HS-5 (cell line): ENCODE results near the gene PSTPIP2.
"Not testable (repeated sequence)": the region's sequence is repeated elsewhere in the genome, so short reads cannot be mapped to it uniquely, and the experiment has no call there.

ENCODE experiments used
- DNase-seq: peaks from one replicate; pipeline ENCODE4 v3.0.0-alpha.2; 2012; ENCODE audit warnings: low read depth

PSTPIP2 gene

DNA sequence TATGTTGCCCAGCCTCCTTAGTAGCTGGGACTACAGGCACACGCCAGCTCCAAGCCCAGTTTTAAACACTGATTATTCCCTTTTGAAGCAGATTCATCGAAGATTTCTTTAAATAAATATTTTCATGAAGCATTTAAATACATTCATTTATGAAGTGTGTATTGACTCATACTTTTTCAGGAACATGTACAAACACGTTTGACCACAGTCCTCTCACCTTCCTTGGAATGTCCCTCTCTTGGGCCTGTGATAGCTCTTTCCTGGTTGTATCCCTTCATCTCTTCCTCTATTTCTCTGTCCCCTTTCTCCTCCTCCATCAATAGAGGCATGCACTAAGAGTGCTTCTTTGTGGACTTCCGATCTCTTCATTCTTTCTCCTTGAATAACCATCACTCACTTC lies 2.5 kb downstream of the PSTPIP2 start:
- no peak for DNase-seq

DNA sequence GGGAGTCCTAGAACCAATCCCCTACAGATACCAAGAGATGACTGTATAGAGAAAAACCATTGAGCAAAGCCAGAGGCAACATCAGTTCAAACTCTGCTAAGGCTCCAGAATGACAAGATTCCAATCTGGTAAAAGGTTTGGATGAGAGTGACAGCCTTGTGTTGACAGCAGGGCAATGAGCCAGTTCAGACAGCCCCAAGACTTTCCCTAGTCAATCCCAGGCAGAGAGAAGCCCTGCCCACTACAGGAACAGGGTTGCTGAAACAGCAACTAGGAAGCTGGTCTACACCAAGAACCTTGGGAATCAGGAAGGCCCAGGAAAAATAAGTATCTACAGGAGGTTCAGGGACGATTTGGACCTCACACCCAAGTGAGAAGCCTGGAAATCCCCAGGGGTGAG lies 3.3 kb downstream of the PSTPIP2 start:
- DNase-seq: no peak

DNA sequence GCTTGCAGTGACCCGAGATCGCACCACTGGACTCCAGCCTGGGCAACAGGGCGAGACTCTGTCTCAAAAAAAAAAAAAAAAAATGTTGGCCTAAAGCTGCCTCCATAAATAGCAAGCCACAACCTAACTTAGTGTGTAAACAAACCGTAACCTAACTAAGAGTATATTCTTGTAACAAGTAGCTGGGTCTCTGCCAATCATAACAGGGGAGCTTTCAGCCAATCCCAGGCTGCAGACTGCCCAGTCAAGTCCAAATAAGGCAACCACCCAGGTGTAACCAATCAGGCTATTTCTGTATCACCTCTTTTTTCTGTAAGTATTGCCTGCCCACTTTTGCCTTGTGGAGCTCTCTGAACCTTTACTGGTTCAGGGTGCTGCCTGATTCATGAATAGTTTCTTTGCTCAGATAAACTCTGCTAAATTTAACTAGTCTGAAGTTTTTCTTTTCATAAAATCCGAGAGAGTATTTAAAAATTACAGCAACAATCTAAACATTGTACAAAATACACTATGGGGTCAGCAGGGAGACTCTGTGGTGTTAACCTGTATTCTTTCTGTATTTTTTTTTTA lies 4.5 kb downstream of the PSTPIP2 start:
- no peak for DNase-seq

DNA sequence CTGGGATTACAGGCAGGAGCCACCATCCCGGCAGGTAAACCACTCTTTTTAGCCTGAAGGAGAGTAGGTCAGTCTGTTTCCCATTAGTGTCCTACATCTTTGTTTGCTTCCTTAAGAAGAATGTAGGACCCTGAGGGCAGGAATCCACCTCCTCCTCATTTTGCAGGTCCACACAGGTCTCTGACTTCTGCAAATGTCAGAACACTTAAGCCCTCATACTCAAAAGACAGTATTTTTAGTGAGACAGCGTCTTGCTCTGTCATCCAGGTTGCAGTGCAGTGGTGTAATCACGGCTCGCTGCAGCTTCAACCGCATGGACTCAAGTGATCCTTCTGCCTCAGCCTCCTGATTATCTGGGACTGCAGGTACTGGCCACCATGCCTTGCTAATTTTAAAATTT lies 9.3 kb downstream of the PSTPIP2 start:
- no peak for DNase-seq

DNA sequence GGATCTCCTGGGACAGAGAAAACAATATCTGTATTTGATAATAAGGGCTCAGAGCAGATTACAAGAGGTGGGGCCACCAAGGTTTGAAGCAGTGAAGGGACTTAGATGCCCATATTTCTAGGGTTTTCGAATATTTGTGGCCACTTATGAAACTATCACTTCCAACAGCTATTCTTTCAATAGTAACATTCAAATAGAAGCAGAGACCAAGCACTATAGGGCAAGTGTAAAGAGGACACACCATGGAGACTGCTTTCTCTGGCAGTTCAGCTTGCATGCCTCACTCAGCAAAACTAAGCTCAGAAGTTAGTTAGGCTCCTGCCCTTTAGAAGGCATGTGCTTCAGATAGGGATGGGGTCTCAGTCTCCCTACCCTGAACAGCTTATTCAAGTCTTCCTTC lies 10.3 kb downstream of the PSTPIP2 start:
- DNase-seq: no peak

DNA sequence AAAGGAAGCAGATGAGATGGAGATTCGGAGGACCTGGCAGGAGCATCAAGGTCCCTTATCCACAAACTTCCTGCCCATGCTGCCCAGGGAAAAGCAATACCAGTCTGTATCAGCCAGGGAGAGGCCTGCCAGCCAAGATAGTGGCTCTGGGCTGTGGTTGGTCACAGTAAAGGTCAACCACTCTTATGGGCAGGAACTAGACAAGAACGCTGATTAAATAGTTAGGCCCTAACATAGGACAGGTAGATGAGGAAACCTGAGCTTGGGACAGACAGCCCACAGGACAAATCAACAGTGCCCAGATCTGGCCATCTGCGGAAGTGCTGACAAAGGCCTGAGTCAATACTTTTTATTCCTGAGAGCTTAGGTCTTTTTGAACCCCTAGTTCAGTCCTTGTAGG lies 10.7 kb downstream of the PSTPIP2 start:
- no peak for DNase-seq

DNA sequence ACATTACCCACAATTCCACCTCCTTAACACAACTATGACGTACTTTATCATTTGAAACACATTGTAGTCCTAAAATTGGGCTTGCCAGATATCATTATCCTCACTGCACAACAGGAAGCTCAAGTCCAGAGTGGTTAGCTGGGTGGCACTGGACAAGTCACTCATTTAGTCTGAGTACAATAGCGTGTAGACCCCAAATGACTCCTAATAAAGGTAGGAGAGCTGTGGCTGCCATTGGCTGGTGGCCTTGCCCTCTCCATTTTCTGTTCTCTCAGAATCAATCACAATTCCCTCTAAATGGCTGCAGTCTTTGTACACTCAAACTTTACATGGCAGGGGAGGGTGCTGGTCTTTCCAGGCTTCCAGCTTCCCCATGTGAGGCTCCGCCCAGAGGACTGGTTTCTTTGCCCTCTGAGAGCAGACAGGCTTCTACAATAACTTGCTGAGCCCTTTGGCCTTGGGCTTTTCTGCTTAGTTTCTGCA lies 11.7 kb downstream of the PSTPIP2 start:
- DNase-seq: no peak

DNA sequence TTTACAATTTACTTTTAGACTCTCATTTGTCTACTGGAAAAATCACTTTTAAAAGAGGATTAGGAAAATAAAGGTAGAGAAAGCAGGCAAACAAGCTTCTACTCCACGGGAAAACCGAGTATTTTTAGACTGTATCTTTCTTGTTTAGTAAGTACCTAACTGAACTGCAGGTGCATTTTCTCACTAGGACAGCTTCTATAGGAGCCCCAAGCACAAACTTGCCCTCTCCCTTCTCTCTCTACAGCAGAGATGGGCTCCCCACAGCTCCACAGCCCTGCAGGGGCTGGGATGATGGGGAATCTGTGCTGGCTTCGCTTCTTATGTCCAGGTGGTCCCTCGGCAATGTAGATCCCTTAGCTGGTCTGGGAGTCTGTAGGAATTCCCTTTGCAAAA lies 16.2 kb downstream of the PSTPIP2 start:
- DNase-seq: no peak

DNA sequence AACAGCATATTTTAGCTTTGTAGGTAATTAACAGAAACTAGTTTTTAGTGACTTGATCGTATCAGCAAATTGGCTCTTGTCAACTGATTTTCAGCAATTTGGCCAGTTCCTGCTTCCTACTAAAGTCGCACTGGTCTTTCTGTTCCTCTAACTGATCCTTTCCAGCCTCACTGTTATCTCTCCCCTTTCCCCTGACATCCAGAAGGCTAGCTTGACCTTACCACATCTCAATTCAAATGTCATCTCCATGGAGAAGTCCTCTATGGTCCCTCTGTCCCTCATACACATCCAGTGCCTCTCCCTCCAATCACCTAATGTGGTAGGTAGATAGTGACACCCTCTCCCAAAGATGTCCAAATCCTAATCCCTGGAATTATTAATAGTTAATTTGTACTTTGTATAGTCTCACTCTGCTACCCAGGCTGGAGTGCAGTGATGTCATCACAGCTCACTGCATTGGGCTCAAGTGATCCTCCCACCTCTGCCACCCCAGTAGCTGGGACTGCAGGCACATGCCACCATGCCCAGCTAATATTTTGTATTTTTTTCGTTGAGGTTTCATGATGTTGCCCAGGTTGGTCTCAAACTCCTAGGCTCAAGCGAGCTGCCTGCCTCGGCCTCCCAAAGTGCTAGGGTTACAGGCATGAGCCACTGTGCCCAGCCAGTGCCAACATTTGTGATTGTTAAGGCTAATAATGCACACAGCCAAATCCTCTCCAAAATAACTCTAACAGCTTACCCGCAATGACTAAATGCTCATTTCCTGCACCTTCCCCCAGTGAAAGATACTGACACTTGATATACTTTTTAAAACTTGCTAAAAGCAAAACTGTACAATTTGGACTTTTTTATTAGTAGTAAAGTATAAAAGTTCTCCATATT lies 16.9 kb downstream of the PSTPIP2 start:
- DNase-seq: no peak

DNA sequence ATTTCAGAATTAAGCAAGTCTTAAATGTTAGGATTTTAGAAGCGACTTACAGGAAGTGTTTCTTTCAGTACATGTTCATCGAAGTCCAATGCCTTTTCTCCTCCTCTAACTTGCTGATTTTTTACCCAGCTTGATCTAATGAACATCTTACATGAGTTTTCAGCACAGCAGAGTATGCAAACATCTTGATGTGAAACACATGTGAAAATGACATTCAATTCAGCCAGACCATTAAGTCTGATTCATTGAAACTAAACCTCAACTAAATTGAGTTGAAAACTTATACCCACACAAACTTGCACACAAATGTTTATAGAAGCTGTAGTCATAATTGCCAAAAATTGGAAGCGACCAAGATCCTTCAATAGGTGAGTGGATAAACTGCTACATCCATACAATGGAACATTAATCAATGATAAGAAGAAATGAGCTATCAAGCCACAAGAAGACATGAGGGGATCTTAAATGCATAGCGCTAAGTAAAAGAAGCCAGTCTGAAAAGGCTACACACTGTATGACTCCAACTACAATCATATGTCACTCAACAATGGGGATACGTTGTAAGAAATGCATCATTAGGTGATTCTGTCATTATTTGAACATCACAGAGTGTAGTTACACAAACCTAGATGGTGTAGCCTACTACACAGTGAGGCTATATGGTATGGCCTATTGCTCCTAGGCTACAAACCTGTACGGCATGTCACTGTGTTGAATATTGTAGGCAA lies 18.5 kb downstream of the PSTPIP2 start:
- no peak for DNase-seq

DNA sequence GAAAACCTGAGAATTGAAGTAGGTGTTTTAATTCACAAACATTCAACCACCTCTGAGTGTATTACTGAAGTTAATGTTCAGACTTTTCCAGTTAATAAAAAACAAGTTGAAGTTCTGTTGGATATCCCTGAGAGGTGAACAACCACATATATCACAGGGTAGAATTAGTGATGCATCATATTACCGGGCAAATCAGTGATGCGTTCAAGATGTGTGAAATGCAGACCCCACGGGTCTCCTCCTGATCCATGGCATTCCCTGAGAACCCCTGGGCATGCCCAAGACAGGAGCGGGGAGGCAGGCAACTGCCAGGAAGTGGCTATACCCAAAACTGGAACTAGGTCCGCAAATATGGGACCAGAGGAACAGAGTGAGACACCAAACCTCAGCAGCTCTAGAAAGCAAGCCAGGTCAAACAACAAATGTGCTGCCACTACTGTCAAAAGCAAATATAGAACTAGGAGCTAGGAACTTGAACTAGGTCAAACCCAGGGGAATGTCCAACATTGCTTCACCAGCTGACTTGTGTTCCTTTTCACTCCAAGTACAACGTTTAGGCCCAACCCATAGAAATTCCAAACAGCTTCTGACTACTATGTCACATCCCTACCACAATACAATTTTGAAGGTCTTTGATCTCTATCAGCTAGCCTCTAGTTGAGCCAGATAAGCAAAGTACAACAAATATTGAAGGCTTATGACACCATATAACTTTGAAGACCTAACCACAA lies 20.2 kb downstream of the PSTPIP2 start:
- DNase-seq: no peak

DNA sequence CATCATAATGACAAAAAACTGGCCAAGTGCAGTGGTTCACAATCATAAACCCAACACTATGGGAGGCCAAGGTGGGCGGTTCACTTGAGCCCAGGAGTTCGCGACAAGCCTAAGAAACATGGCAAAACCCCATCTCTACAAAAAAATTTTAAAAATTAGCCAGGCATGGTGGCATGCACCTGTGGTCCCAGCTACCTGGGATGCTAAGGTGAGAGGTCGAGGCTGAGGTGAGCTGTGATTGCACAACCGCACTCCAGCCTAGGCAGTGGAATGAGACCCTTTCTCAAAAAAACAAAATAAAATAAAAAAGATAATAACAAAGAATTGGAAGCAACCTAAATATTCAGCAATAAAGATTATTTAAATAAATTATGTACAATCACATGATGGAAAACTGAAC lies 21.8 kb downstream of the PSTPIP2 start:
- no peak for DNase-seq

DNA sequence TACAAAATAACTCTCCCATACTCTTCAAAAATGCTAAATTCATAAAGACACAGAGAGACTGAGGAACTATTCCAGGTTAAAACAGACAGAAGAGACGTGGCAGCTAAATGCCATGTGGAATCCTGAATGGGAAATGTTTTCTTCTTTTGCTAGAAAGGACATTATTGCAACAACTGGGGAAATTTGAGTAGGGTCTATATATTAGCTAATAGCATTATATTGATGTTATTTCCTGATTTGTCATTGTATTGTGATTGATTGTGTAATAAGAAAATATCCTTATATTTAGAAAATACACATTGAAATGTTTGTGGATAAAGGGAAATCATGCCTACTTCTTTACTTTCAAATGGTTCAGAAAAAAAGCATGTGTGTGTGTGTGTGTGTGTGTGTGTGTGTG lies 23.4 kb downstream of the PSTPIP2 start:
- DNase-seq: no peak

DNA sequence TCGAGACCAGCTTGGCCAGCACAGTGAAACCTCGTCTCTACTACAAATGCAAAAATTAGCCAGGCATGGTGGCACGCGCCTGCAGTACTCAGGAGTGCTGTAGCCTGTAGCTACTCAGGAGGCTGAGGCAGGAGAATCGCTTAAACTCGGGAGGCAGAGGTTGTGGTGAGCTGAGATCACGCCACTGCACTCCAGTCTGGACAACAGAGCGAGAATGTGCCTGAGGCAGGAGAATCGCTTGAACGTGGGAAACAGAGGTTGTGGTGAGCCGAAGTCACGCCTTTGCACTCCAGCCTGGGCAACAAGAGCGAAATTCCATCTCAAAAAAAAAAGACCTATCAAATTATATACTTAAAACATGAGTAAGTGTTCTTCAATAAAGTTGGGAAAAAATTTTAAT lies 24.7 kb downstream of the PSTPIP2 start:
- DNase-seq: not testable (repeated sequence)

DNA sequence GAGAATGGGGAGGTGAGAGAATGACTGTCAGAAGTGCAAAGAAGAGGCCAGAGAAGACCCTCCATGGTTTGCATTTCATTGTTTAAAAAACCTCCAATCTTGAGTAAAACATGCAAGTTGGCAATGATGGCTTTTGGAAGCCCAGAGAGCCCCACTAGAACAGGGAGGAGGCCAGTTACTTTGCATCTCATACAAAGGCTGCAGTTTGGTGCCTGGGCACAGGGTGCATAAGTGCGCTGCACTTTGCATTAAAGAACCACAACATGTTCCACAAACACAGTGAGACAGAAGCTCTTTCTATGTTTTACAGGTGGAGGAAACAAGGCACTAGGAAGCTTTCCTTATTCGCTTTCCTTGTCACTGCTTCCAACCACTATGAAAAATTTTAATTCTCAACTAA lies 25.4 kb downstream of the PSTPIP2 start:
- no peak for DNase-seq

DNA sequence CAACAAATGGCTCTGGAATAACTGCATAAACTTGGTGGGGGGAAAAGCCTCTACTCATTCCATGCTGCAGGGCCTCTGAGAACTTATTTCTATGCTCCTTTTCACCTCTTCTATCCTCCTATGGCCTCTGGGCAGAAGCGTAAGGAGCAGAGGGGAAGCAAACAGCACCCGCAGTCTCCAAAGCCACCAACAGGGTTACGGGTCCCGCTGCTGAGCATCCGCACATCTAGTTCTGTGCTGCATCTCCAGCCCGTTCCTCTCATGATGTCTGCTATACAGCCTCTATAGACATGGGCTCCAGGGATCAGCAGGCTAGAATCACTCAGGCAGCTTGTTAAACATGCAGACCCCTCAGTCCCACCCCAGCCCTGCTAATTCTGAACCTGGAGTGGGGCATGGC lies 25.9 kb downstream of the PSTPIP2 start:
- no peak for DNase-seq

DNA sequence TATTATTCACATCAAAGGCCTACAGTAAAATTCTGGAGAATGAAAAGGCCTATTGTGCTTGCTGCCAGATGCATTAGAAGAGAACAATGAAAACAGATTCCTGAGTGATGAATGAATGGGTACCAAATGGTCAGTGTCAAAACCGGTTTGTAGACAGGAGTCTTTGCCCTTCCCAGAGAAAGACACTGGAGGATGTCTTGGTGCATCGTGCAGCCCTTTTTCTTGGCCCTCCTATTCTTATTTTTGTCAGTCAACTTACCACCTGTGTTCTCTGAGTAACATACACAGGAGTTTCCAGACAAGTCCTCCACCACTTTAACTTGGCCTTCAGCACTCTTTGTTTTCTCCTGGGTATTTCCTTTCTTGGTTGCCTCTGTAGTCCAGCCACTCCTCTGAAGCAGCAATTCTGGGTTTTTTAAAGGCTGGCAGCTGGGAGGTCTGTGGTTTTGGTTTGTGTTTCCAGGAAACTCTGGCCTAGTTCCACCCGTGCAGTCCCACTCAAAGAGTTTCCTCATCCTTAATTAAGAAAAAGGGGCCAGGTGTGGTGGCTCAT lies 29.4 kb downstream of the PSTPIP2 start:
- DNase-seq: no peak

DNA sequence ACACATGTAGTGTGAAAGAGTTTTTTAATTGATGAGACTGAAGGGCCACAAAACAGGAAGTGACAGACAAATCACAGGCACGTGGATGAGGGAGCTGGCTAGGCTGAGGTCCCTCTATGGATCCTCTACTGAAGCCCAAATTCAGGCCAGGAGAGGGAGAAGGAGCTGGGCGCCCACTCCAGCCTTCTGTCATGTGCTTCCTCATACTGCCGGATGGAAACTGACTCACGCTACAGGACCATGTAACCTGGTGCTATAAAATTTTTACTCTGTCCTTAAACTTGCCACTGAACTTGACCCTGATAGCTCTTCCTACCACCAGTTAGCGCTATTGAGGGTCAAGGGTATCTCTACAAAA lies 31.3 kb downstream of the PSTPIP2 start:
- no peak for DNase-seq

DNA sequence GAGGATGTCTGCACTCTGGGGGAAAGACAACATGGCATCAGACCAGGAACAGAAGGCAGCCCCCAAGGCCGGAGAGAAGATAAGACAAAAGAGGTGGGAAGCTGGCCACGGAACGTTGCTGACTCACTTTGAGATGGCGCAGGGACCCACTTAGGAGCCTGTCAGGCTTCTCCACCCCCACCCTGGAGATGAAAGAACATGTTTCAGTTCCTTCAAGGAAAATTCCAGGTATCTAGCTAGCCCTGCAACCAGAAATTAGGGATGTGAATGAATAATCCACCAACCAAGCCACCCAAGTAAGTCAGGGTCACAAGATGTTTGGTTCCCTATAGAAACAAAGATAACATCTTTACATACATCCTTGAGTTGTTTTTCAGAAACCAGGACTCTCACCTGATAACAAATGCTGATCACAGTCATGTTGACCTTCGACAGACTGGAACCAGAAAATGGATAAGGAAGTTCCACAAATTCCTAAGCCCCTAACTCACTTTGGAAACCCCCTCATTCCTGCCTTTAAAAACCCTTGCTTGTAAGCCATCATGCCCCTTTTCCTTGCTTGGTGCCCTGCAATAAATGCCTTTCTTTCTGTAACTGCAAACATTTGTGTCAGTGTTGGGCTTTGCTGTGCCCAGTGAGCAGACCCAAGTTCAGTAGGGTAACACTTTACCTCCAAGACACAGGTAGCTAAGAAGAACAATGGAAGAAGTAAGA lies 31.9 kb downstream of the PSTPIP2 start:
- DNase-seq: no peak

DNA sequence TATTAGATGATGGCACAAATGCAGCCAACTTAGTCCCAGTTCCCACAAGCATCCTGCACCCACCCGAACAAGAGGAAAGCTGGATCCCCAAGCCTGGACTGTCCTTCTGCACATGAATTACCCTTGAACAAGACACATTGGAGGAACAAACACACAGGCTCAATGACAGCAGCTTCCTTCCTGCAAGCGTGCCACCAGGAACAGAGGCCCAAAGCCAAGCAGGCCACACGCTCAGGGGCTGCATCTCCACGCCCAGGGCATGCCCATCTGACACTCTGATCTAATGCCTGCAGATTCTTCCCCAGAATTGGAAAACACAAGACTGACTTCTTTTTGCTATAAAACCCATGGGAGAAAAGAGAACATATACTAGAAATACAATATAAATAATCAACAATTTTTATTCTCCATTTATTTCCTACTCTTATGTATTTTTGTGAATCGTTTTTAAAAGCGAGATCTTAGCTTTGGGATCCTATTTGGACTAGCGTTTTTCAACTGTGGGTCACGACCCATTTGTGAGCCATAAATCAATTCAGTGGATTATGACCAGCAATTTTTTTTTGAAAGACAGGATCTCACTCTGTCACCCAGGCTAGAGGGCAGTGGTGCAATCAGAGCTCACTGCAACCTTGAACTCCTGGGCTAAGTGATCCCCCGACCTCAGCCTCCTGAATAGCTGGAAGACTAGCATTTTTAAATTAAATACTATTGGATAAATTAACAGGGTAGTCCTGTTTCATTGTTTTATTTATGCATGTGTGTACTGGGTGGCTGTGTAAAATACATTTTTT lies 34.4 kb downstream of the PSTPIP2 start:
- DNase-seq: no peak
